Esophagus (tissue), 2 donors: ENCODE measurements around the gene PNRC1. TPM values are rescaled to one million over a fixed set of nuclear protein-coding genes. Genes with fewer than 3 reads are reported as not detected.

Experiments
- H3K27ac ChIP-seq, 2 donors: one replicate each; pipeline ENCODE4 v1.5.1; 2013; ENCODE audit warnings: low read depth in 2 of 2, mild to moderate bottlenecking in 2 of 2, inconsistent platforms in 1 of 2, low read length in 1 of 2, moderate library complexity in 1 of 2
- H3K27me3 ChIP-seq, 2 donors: one replicate each; pipeline ENCODE4 v1.6.1; 2013; ENCODE audit warnings: low read length in 2 of 2, control low read depth in 1 of 2, mild to moderate bottlenecking in 1 of 2; ENCODE audit not compliant: insufficient read depth in 2 of 2, control insufficient read depth in 1 of 2
- H3K36me3 ChIP-seq, 2 donors: one replicate each; pipeline ENCODE4 v1.6.1; 2013; ENCODE audit warnings: low read length in 1 of 2; ENCODE audit not compliant: control insufficient read depth in 2 of 2, insufficient read depth in 2 of 2
- H3K4me1 ChIP-seq, 2 donors: one replicate each; pipeline ENCODE4 v1.6.1; 2013; ENCODE audit warnings: low read length in 1 of 2; ENCODE audit not compliant: control insufficient read depth in 2 of 2, insufficient read depth in 2 of 2
- H3K4me3 ChIP-seq, 2 donors: one replicate each; pipeline ENCODE4 v1.5.1; 2013; ENCODE audit warnings: low read length in 2 of 2, mild to moderate bottlenecking in 2 of 2, low read depth in 1 of 2, moderate library complexity in 1 of 2
- H3K9me3 ChIP-seq, 2 donors: one replicate each; pipeline ENCODE4 v1.6.1; 2013; ENCODE audit warnings: mild to moderate bottlenecking in 2 of 2, low read depth in 1 of 2, low read length in 1 of 2, moderate library complexity in 1 of 2; ENCODE audit not compliant: control insufficient read depth in 2 of 2, insufficient read depth in 1 of 2
- WGBS, 2 donors: extraction: QIAGEN DNeasy Blood & Tissue Kit; methylation state at CpG; one replicate each; pipeline ENCODE4 v1.1.7; 2013; 5-methylcytosine and 5-hydroxymethylcytosine counted together
- polyA plus RNA-seq, 2 donors: library from polyadenylated mRNA; stranded (reverse); fragments of 200-250 nt; gene quantifications; one replicate each; pipeline ENCODE4 v1.2.3, GENCODE V29; 2013
- donor health status: healthy with polysubstance abuse.
- donor health status: Bipolar disorder and iron deficiency.

Gene PNRC1
- polyA plus RNA-seq, 2 donors = 29.9 to 30.3 TPM

GRCh38 chr6:89042664-89043063 is 37.9 kb upstream of the PNRC1 start:
- Histone ChIP-seq H3K9me3 (no peaks in the 10 kb centered on the region), H3K4me1 (no peaks in the 10 kb centered on the region), H3K4me3 (no peak overlapping the region), H3K27ac (no peak overlapping the region), H3K36me3 (no peaks in the 10 kb centered on the region), H3K27me3 (no peaks in the 10 kb centered on the region)
- 85 to 88% methylated on average over 3 of the region's 3 CpGs for WGBS, 2 donors

GRCh38 chr6:89044328-89045010 is 36.1 kb upstream of the PNRC1 start:
- WGBS, 2 donors = 84 to 87% methylated on average over 8 of the region's 8 CpGs
- H3K4me3 ChIP-seq = no peak overlapping the region
- no peaks in the 10 kb centered on the region for H3K9me3 ChIP-seq
- no peaks in the 10 kb centered on the region for H3K36me3 ChIP-seq
- no peaks in the 10 kb centered on the region for H3K4me1 ChIP-seq
- no peaks in the 10 kb centered on the region for H3K27me3 ChIP-seq
- no peak overlapping the region for H3K27ac ChIP-seq

- Histone ChIP-seq H3K4me3 (no peak overlapping the region), H3K9me3 (no peaks in the 10 kb centered on the region), H3K4me1 (no peaks in the 10 kb centered on the region), H3K36me3 (no peaks in the 10 kb centered on the region), H3K27ac (no peak overlapping the region), H3K27me3 (no peaks in the 10 kb centered on the region)
- 74 to 75% methylated on average over 4 of the region's 4 CpGs for WGBS, 2 donors
These were observed 35.6 kb upstream of the PNRC1 start for GRCh38 chr6:89045011-89045387.

GRCh38 chr6:89045576-89045975 is 35.0 kb upstream of the PNRC1 start:
- H3K36me3 ChIP-seq = no peaks in the 10 kb centered on the region
- H3K4me3 ChIP-seq = no peak overlapping the region
- 85 to 87% methylated on average over 5 of the region's 5 CpGs for WGBS, 2 donors
- H3K27me3 ChIP-seq = no peaks in the 10 kb centered on the region
- H3K27ac ChIP-seq = no peak overlapping the region
- H3K9me3 ChIP-seq = no peaks in the 10 kb centered on the region
- H3K4me1 ChIP-seq = no peaks in the 10 kb centered on the region

- H3K27me3 ChIP-seq = no peaks in the 10 kb centered on the region
- no peaks in the 10 kb centered on the region for H3K4me1 ChIP-seq
- H3K27ac ChIP-seq = no peak overlapping the region
- H3K4me3 ChIP-seq = no peak overlapping the region
- WGBS, 2 donors = 64 to 78% methylated on average over 4 of the region's 4 CpGs
- no peaks in the 10 kb centered on the region for H3K9me3 ChIP-seq
- no peaks in the 10 kb centered on the region for H3K36me3 ChIP-seq
These were observed 33.1 kb upstream of the PNRC1 start for GRCh38 chr6:89047473-89047872.

GRCh38 chr6:89048288-89048923 is 32.1 kb upstream of the PNRC1 start:
- Histone ChIP-seq H3K4me1 (no peaks in the 10 kb centered on the region), H3K4me3 (no peak overlapping the region), H3K27me3 (no peaks in the 10 kb centered on the region), H3K27ac (no peak overlapping the region), H3K36me3 (no peaks in the 10 kb centered on the region), H3K9me3 (no peaks in the 10 kb centered on the region)
- 82 to 85% methylated on average over 3 of the region's 3 CpGs for whole genome bisulfite sequencing, 2 donors

GRCh38 chr6:89048985-89049384 is 31.6 kb upstream of the PNRC1 start:
- Histone ChIP-seq H3K27ac (no peak overlapping the region), H3K36me3 (no peaks in the 10 kb centered on the region), H3K27me3 (no peaks in the 10 kb centered on the region), H3K9me3 (no peaks in the 10 kb centered on the region), H3K4me3 (no peak overlapping the region), H3K4me1 (no peaks in the 10 kb centered on the region)
- 83% methylated on average over 1 of the region's 1 CpG for WGBS, 2 donors

GRCh38 chr6:89050155-89050554 is 30.4 kb upstream of the PNRC1 start:
- H3K4me1 ChIP-seq = no peaks in the 10 kb centered on the region
- no peaks in the 10 kb centered on the region for H3K36me3 ChIP-seq
- H3K9me3 ChIP-seq = no peaks in the 10 kb centered on the region
- WGBS, 2 donors = 27 to 36% methylated on average over 3 of the region's 3 CpGs
- H3K27ac ChIP-seq = no peak overlapping the region
- no peak overlapping the region for H3K4me3 ChIP-seq
- H3K27me3 ChIP-seq = no peaks in the 10 kb centered on the region

- WGBS, 2 donors = 66 to 67% methylated on average over 3 of the region's 3 CpGs
- Histone ChIP-seq H3K36me3 (no peaks in the 10 kb centered on the region), H3K27ac (peak overlapping the region in 1 of 2 donors; percentile 13), H3K4me3 (no peak overlapping the region), H3K9me3 (no peaks in the 10 kb centered on the region), H3K27me3 (no peaks in the 10 kb centered on the region), H3K4me1 (no peaks in the 10 kb centered on the region)
These were observed 29.9 kb upstream of the PNRC1 start for GRCh38 chr6:89050697-89051096.

GRCh38 chr6:89051676-89052075 is 28.9 kb upstream of the PNRC1 start:
- Histone ChIP-seq H3K27ac (no peak overlapping the region), H3K4me1 (no peaks in the 10 kb centered on the region), H3K9me3 (no peaks in the 10 kb centered on the region), H3K4me3 (no peak overlapping the region), H3K36me3 (no peaks in the 10 kb centered on the region), H3K27me3 (no peaks in the 10 kb centered on the region)
- whole genome bisulfite sequencing, 2 donors = 53 to 64% methylated on average over 3 of the region's 3 CpGs
